Activated CD4-positive, alpha-beta T cell treated with anti-CD3 and anti-CD28 coated beads, Interleukin-2, amount 10 ng/mL, durations not matched to agents 7 days and 5 days (primary cell): Measurements from ENCODE around the gene ARID1B. TPM values are rescaled to one million over a fixed set of nuclear protein-coding genes. Genes with fewer than 3 reads are reported as not detected.

Experiments used
- CTCF ChIA-PET: fragments of 350-600 bp; sonication (Branson Sonifier 250); formaldehyde crosslinking; loops from one replicate; lab custom pipeline; 2021; ENCODE audit warnings: antibody characterized with exemption; lab: Charles Lee
- POLR2A ChIA-PET: fragments of 350-600 bp; sonication (Branson Sonifier 250); formaldehyde crosslinking; loops from one replicate; lab custom pipeline; 2021; ENCODE audit warnings: antibody characterized with exemption; lab: Charles Lee
- DNase-seq: peaks from one replicate; pipeline ENCODE4 v3.0.0-alpha.2; 2020
- H3K27ac Mint-ChIP-seq: one replicate; pipeline ENCODE4 v1.8.0; 2021; ENCODE audit warnings: mild to moderate bottlenecking, moderate library complexity, mixed read lengths
- H3K27me3 Mint-ChIP-seq: one replicate; pipeline ENCODE4 v1.8.0; 2021; ENCODE audit warnings: mixed read lengths
- H3K36me3 Mint-ChIP-seq: one replicate; pipeline ENCODE4 v1.8.0; 2021; ENCODE audit warnings: low read depth, mixed read lengths
- H3K4me1 Mint-ChIP-seq: one replicate; pipeline ENCODE4 v1.8.0; 2021; ENCODE audit warnings: mixed read lengths
- H3K4me3 Mint-ChIP-seq: one replicate; pipeline ENCODE4 v1.8.0; 2021; ENCODE audit warnings: mild to moderate bottlenecking, moderate library complexity, mixed read lengths
- H3K9me3 Mint-ChIP-seq: one replicate; pipeline ENCODE4 v1.8.0; 2021; ENCODE audit warnings: mixed read lengths
- total RNA-seq, 2 experiments: library from RNA; stranded (reverse); gene quantifications; one replicate each; pipeline ENCODE4 v1.2.3, GENCODE V29; 2021

The ARID1B gene
- total RNA-seq, 2 experiments from 2014 or later: 76.8 to 89.6 TPM

GRCh38 chr6:157093536-157093935 lies 316.4 kb downstream of the ARID1B start:
- Mint-ChIP-seq H3K4me3 (no peak overlapping the region), H3K36me3 (peaks cover 8% of the 10 kb centered on the region), H3K27me3 (no peaks in the 10 kb centered on the region), H3K4me1 (peaks cover 4% of the 10 kb centered on the region), H3K27ac (no peak overlapping the region), H3K9me3 (no peaks in the 10 kb centered on the region)
- POLR2A ChIA-PET: no interaction called here
- no peak for DNase-seq
- CTCF ChIA-PET: no interaction called here

GRCh38 chr6:157094038-157094437 lies 316.9 kb downstream of the ARID1B start:
- CTCF ChIA-PET: no interaction called here
- H3K4me3 Mint-ChIP-seq: no peak overlapping the region
- no peaks in the 10 kb centered on the region for H3K9me3 Mint-ChIP-seq
- POLR2A ChIA-PET: no interaction called here
- DNase-seq: no peak
- no peak overlapping the region for H3K27ac Mint-ChIP-seq
- no peaks in the 10 kb centered on the region for H3K27me3 Mint-ChIP-seq
- peaks cover 3% of the 10 kb centered on the region for H3K4me1 Mint-ChIP-seq
- peaks cover 5% of the 10 kb centered on the region for H3K36me3 Mint-ChIP-seq

- DNase-seq: no peak
- CTCF ChIA-PET: interaction anchor here (1.1 kb wide), 1 partner anchor 9 kb away, joined by 3 read pairs; no protein-coding TSS in a partner anchor
These were observed 317.9 kb downstream of the ARID1B start for GRCh38 chr6:157095084-157095483.

GRCh38 chr6:157095569-157095968 lies 318.4 kb downstream of the ARID1B start:
- no peak for DNase-seq
- ChIA-PET CTCF (interaction anchor here (0.7 to 1.1 kb wide), 2 partner anchors 9 to 25 kb away, joined by 3 to 4 read pairs; no protein-coding TSS in a partner anchor), POLR2A (no interaction called here)
- H3K4me3 Mint-ChIP-seq: no peak overlapping the region
- H3K27ac Mint-ChIP-seq: no peak overlapping the region
- no peaks in the 10 kb centered on the region for H3K9me3 Mint-ChIP-seq
- no peaks in the 10 kb centered on the region for H3K27me3 Mint-ChIP-seq
- peaks cover 16% of the 10 kb centered on the region for H3K4me1 Mint-ChIP-seq
- H3K36me3 Mint-ChIP-seq: peaks cover 5% of the 10 kb centered on the region

More at GRCh38 chr6:157095084-157095483, 317.9 kb downstream of the ARID1B start:
- no peak overlapping the region for H3K4me3 Mint-ChIP-seq
- POLR2A ChIA-PET: no interaction called here
- no peaks in the 10 kb centered on the region for H3K9me3 Mint-ChIP-seq
- peaks cover 5% of the 10 kb centered on the region for H3K36me3 Mint-ChIP-seq
- H3K27ac Mint-ChIP-seq: no peak overlapping the region
- peaks cover 11% of the 10 kb centered on the region for H3K4me1 Mint-ChIP-seq
- H3K27me3 Mint-ChIP-seq: no peaks in the 10 kb centered on the region

GRCh38 chr6:157096105-157096504 lies 318.9 kb downstream of the ARID1B start:
- ChIA-PET POLR2A (no interaction called here), CTCF (interaction anchor here (0.7 to 1.1 kb wide), 2 partner anchors 10 to 26 kb away, joined by 3 to 4 read pairs; no protein-coding TSS in a partner anchor)
- peaks cover 11% of the 10 kb centered on the region for H3K36me3 Mint-ChIP-seq
- no peaks in the 10 kb centered on the region for H3K27me3 Mint-ChIP-seq
- H3K4me3 Mint-ChIP-seq: no peak overlapping the region
- no peak for DNase-seq
- H3K27ac Mint-ChIP-seq: no peak overlapping the region
- peaks cover 21% of the 10 kb centered on the region for H3K4me1 Mint-ChIP-seq
- H3K9me3 Mint-ChIP-seq: no peaks in the 10 kb centered on the region

- POLR2A ChIA-PET: no interaction called here
- CTCF ChIA-PET: no interaction called here
- Mint-ChIP-seq H3K27me3 (no peaks in the 10 kb centered on the region), H3K36me3 (peaks cover 13% of the 10 kb centered on the region), H3K9me3 (no peaks in the 10 kb centered on the region), H3K4me1 (peaks cover 24% of the 10 kb centered on the region), H3K4me3 (no peak overlapping the region), H3K27ac (no peak overlapping the region)
- no peak for DNase-seq
These were observed 319.3 kb downstream of the ARID1B start for GRCh38 chr6:157096522-157096921.

- ChIA-PET POLR2A (no interaction called here), CTCF (interaction anchor here (0.6 kb wide), 1 partner anchor 1123 kb away, joined by 3 read pairs; no protein-coding TSS in a partner anchor)
- H3K27me3 Mint-ChIP-seq: no peaks in the 10 kb centered on the region
- no peak overlapping the region for H3K4me3 Mint-ChIP-seq
- no peak overlapping the region for H3K27ac Mint-ChIP-seq
- no peak for DNase-seq
- peaks cover 16% of the 10 kb centered on the region for H3K36me3 Mint-ChIP-seq
- H3K9me3 Mint-ChIP-seq: no peaks in the 10 kb centered on the region
- peaks cover 26% of the 10 kb centered on the region for H3K4me1 Mint-ChIP-seq
These were observed 320.2 kb downstream of the ARID1B start for GRCh38 chr6:157097255-157097955.

- POLR2A ChIA-PET: no interaction called here
- Mint-ChIP-seq H3K27me3 (no peaks in the 10 kb centered on the region), H3K4me1 (peaks cover 26% of the 10 kb centered on the region), H3K27ac (no peak overlapping the region), H3K4me3 (no peak overlapping the region), H3K9me3 (no peaks in the 10 kb centered on the region), H3K36me3 (peaks cover 18% of the 10 kb centered on the region)
- no peak for DNase-seq
- CTCF ChIA-PET: interaction anchor here (1.1 to 1.9 kb wide), 4 partner anchors 8 to 41 kb away, joined by 3 to 7 read pairs (median 4); no protein-coding TSS in a partner anchor
These were observed 321.8 kb downstream of the ARID1B start for GRCh38 chr6:157098999-157099398.

GRCh38 chr6:157099912-157100593 lies 322.9 kb downstream of the ARID1B start:
- peak overlapping the region; percentile 50 for H3K4me3 Mint-ChIP-seq
- peaks cover 32% of the 10 kb centered on the region for H3K4me1 Mint-ChIP-seq
- H3K27me3 Mint-ChIP-seq: no peaks in the 10 kb centered on the region
- peak overlapping the region; percentile 84 for H3K27ac Mint-ChIP-seq
- H3K9me3 Mint-ChIP-seq: no peaks in the 10 kb centered on the region
- peaks cover 26% of the 10 kb centered on the region for H3K36me3 Mint-ChIP-seq
- DNase-seq: peak; percentile 49
- POLR2A ChIA-PET: no interaction called here
- CTCF ChIA-PET: interaction anchor here (1.2 to 1.9 kb wide), 3 partner anchors 8 to 28 kb away, joined by 3 to 7 read pairs (median 4); no protein-coding TSS in a partner anchor

- ChIA-PET CTCF (interaction anchor here (1.9 kb wide), 1 partner anchor 10 kb away, joined by 7 read pairs; no protein-coding TSS in a partner anchor), POLR2A (no interaction called here)
- no peaks in the 10 kb centered on the region for H3K9me3 Mint-ChIP-seq
- H3K4me3 Mint-ChIP-seq: no peak overlapping the region
- peak overlapping the region; percentile 84 for H3K27ac Mint-ChIP-seq
- H3K27me3 Mint-ChIP-seq: no peaks in the 10 kb centered on the region
- H3K4me1 Mint-ChIP-seq: peaks cover 37% of the 10 kb centered on the region
- peaks cover 28% of the 10 kb centered on the region for H3K36me3 Mint-ChIP-seq
- DNase-seq: no peak
These were observed 324.0 kb downstream of the ARID1B start for GRCh38 chr6:157101166-157101565.

- no peak overlapping the region for H3K4me3 Mint-ChIP-seq
- no peak for DNase-seq
- no peaks in the 10 kb centered on the region for H3K9me3 Mint-ChIP-seq
- ChIA-PET POLR2A (no interaction called here), CTCF (no interaction called here)
- no peaks in the 10 kb centered on the region for H3K27me3 Mint-ChIP-seq
- peaks cover 42% of the 10 kb centered on the region for H3K4me1 Mint-ChIP-seq
- peaks cover 25% of the 10 kb centered on the region for H3K36me3 Mint-ChIP-seq
- no peak overlapping the region for H3K27ac Mint-ChIP-seq
These were observed 327.6 kb downstream of the ARID1B start for GRCh38 chr6:157104803-157105202.

GRCh38 chr6:157106487-157106886 lies 329.3 kb downstream of the ARID1B start:
- peaks cover 26% of the 10 kb centered on the region for H3K4me1 Mint-ChIP-seq

GRCh38 chr6:157107571-157107914 lies 330.4 kb downstream of the ARID1B start:
- Mint-ChIP-seq H3K27ac (no peak overlapping the region), H3K4me3 (no peak overlapping the region), H3K4me1 (peaks cover 24% of the 10 kb centered on the region), H3K27me3 (no peaks in the 10 kb centered on the region), H3K36me3 (peaks cover 24% of the 10 kb centered on the region), H3K9me3 (no peaks in the 10 kb centered on the region)
- no peak for DNase-seq
- CTCF ChIA-PET: interaction anchor here (1.1 kb wide), 1 partner anchor 8 kb away, joined by 3 read pairs; no protein-coding TSS in a partner anchor
- POLR2A ChIA-PET: no interaction called here

More at GRCh38 chr6:157106487-157106886, 329.3 kb downstream of the ARID1B start:
- H3K36me3 Mint-ChIP-seq: peaks cover 23% of the 10 kb centered on the region
- no peaks in the 10 kb centered on the region for H3K27me3 Mint-ChIP-seq
- no peak overlapping the region for H3K27ac Mint-ChIP-seq
- no peak for DNase-seq
- no peaks in the 10 kb centered on the region for H3K9me3 Mint-ChIP-seq
- POLR2A ChIA-PET: no interaction called here
- CTCF ChIA-PET: no interaction called here
- H3K4me3 Mint-ChIP-seq: no peak overlapping the region
